GM12878 (cell line): ENCODE results near the gene NKG7. TPM values are rescaled to one million over a fixed set of nuclear protein-coding genes. Genes with fewer than 3 reads are reported as not detected.
A peak's percentile ranks its signal among the peaks of the same experiment; 100 is the strongest.

Source experiments
- ATAC-seq: fragments of 200-7000 bp; cut with Tn5 transposase; 3 replicates; pipeline ENCODE4 v1.9.1; 2020; ENCODE audit warnings: mild to moderate bottlenecking, moderate library complexity
- BruUV-seq: library from RNA; stranded (reverse); fragments of 400-500 nt; replicated peaks from 2 replicates; lab custom pipeline; 2021; lab: Mats Ljungman, UMichigan
- CTCF ChIA-PET: fragments of 300-600 bp; sonication (Branson Sonifier 250); formaldehyde crosslinking; extraction: SDS; loops from one replicate; lab custom pipeline; 2021; ENCODE audit warnings: inconsistent platforms; lab: Yijun Ruan, JAX
- POLR2A ChIA-PET: fragments of 350-600 bp; formaldehyde crosslinking; extraction: SDS; loops from one replicate; lab custom pipeline; 2021; ENCODE audit warnings: inconsistent platforms; lab: Charles Lee
- RAD21 ChIA-PET: fragments of 300-600 bp; sonication (Branson Sonifier 250); formaldehyde crosslinking; loops from one replicate; lab custom pipeline; 2023; ENCODE audit warnings: antibody characterized with exemption; ENCODE audit not compliant: unreplicated experiment; lab: Charles Lee
- SMC1A ChIA-PET: fragments of 300-600 bp; sonication (Branson Sonifier 250); formaldehyde crosslinking; loops from one replicate; lab custom pipeline; 2023; ENCODE audit not compliant: unreplicated experiment, uncharacterized antibody; lab: Charles Lee
- DNase-seq: peaks from one replicate; pipeline ENCODE4 v3.0.0-alpha.2; 2011; ENCODE audit warnings: low read depth, low spot score
- FAIRE-seq: peaks from 3 replicates; lab custom pipeline; 2011; peaks lifted over from hg19 to GRCh38; lab: Jason Lieb, UNC
- H2AFZ ChIP-seq: 2 replicates; pipeline ENCODE4 v1.6.0; 2011; ENCODE audit warnings: low read depth, low read length, control low read depth; ENCODE audit not compliant: control insufficient read depth
- H3K27ac ChIP-seq: 2 replicates; pipeline ENCODE4 v1.5.1; 2011; ENCODE audit warnings: control low read depth; ENCODE audit not compliant: control insufficient read depth, insufficient read depth
- H3K27me3 ChIP-seq, 2 experiments: replicated peaks in 1 of 2; 2 replicates each; pipeline versions ENCODE4 v1.6.0 to v1.6.1; 2011; ENCODE audit warnings: low read length in 1 of 2; ENCODE audit not compliant: control insufficient read depth in 2 of 2, insufficient read depth in 2 of 2
- H3K36me3 ChIP-seq, 2 experiments: 2 replicates each; pipeline ENCODE4 v1.5.1; 2011; ENCODE audit warnings: low read length in 1 of 2; ENCODE audit not compliant: control insufficient read depth in 2 of 2, insufficient read depth in 2 of 2
- H3K4me1 ChIP-seq: 2 replicates; pipeline ENCODE4 v1.6.1; 2011; ENCODE audit warnings: mild to moderate bottlenecking, low read length, moderate library complexity, mixed read lengths; ENCODE audit not compliant: control insufficient read depth, insufficient read depth
- H3K4me2 ChIP-seq: 2 replicates; pipeline ENCODE4 v1.6.0; 2011; ENCODE audit warnings: control low read depth; ENCODE audit not compliant: control insufficient read depth, insufficient read depth
- H3K4me3 ChIP-seq: fragments of 200-600 bp; sonication (generic); 2 replicates; pipeline ENCODE4 v1.5.1; 2016
- H3K79me2 ChIP-seq: 2 replicates; pipeline ENCODE4 v1.6.0; 2011; ENCODE audit warnings: low read length; ENCODE audit not compliant: control insufficient read depth, insufficient read depth
- H3K9ac ChIP-seq: 2 replicates; pipeline ENCODE4 v1.8.0; 2011; ENCODE audit warnings: low read length, control low read depth, mixed read lengths; ENCODE audit not compliant: control insufficient read depth, insufficient read depth
- H3K9me3 ChIP-seq: replicated peaks from 3 replicates; pipeline ENCODE4 v1.5.1; 2011; ENCODE audit warnings: mild to moderate bottlenecking, low read length; ENCODE audit not compliant: control insufficient read depth, insufficient read depth
- H4K20me1 ChIP-seq: 2 replicates; pipeline ENCODE4 v1.6.0; 2011; ENCODE audit not compliant: control insufficient read depth, insufficient read depth
- CREB1 ChIP-seq: IDR thresholded peaks from 2 replicates; pipeline ENCODE4 v1.6.1; 2012; ENCODE audit warnings: low read depth, mild to moderate bottlenecking, inconsistent platforms
- CREM ChIP-seq: IDR thresholded peaks from 2 replicates; pipeline ENCODE4 v1.6.1; 2014; ENCODE audit warnings: antibody characterized with exemption, low read depth
- ELK1 ChIP-seq: IDR thresholded peaks from 2 replicates; pipeline ENCODE4 v1.6.1; 2012; ENCODE audit warnings: low read depth, low read length, improper control_type of control experiment
- ETV6 ChIP-seq, 2 experiments: fragments of 450-650 bp in 1 of 2; IDR thresholded peaks in 1 of 2; conservative IDR thresholded peaks in 1 of 2; 2 replicates each; pipeline ENCODE4 v1.6.1; 2014; ENCODE audit warnings: antibody characterized with exemption in 1 of 2, borderline replicate concordance in 1 of 2, low read depth in 1 of 2, mild to moderate bottlenecking in 1 of 2, moderate library complexity in 1 of 2
- JUNB ChIP-seq: IDR thresholded peaks from 2 replicates; pipeline ENCODE4 v1.6.1; 2016; ENCODE audit warnings: antibody characterized with exemption, mild to moderate bottlenecking
- KAT2A ChIP-seq: conservative IDR thresholded peaks from 2 replicates; pipeline ENCODE4 v1.6.1; 2011; ENCODE audit warnings: low read depth, low read length; ENCODE audit not compliant: control insufficient read depth
- REST ChIP-seq: IDR thresholded peaks from 2 replicates; pipeline ENCODE4 v1.6.1; 2012; ENCODE audit warnings: mild to moderate bottlenecking, low read depth, low read length
- SIN3A ChIP-seq: IDR thresholded peaks from 2 replicates; pipeline ENCODE4 v1.6.1; 2012; ENCODE audit warnings: low read depth, low read length, improper control_type of control experiment
- SMAD1 ChIP-seq: fragments of 450-650 bp; IDR thresholded peaks from 2 replicates; pipeline ENCODE4 v1.6.1; 2018; ENCODE audit warnings: mild to moderate bottlenecking, low read depth; ENCODE audit not compliant: partially characterized antibody
- SMAD5 ChIP-seq: IDR thresholded peaks from 2 replicates; pipeline ENCODE4 v1.6.1; 2016; ENCODE audit warnings: antibody characterized with exemption, low read depth
- TCF12 ChIP-seq: IDR thresholded peaks from 2 replicates; pipeline ENCODE4 v1.6.1; 2011; ENCODE audit warnings: low read depth, mild to moderate bottlenecking, low read length
- ZBTB33 ChIP-seq: fragments of 450-650 bp; IDR thresholded peaks from 2 replicates; pipeline ENCODE4 v1.6.1; 2017; ENCODE audit warnings: mild to moderate bottlenecking
- ZNF592 ChIP-seq: fragments of 450-650 bp; IDR thresholded peaks from 2 replicates; pipeline ENCODE4 v1.6.1; 2017; ENCODE audit warnings: mild to moderate bottlenecking, moderate library complexity
- WGBS: methylation state at CpG from one replicate; pipeline ENCODE4 v1.1.6; 2016; ENCODE audit warnings: low lambda C conversion rate; ENCODE audit not compliant: insufficient replicate concordance, insufficient coverage; ENCODE audit errors: missing lambda C conversion rate; 5-methylcytosine and 5-hydroxymethylcytosine counted together
- in situ Hi-C: fragments of 300-500 bp; cut with MboI; formaldehyde crosslinking; loops from 9 replicates; pipeline ENCODE4 v1.14.3; 2018; ENCODE audit warnings: mixed read lengths
- intact Hi-C: fragments of 100-400 bp; cut with micrococcal nuclease; formaldehyde crosslinking; loops from one replicate; pipeline ENCODE4 v1.14.2; 2022; ENCODE audit not compliant: unreplicated experiment
- polyA plus RNA-seq, 11 experiments: library from polyadenylated mRNA; depleted of rRNA in 4 of 11; unstranded in 6 of 11; stranded (reverse) in 5 of 11; fragments of >200 nt; fragmentation: Nextera tagmentation in 4 of 11; fragmentation: Illumina TruSeq in 1 of 11; extraction: Ambion mirVana in 4 of 11; extraction: Trizol in 1 of 11; gene quantifications; 1 replicate in 1 of 11; 2 replicates in 10 of 11; pipeline versions ENCODE4 v1.2.1 to v1.2.3, GENCODE V29; 2011 to 2016; ENCODE audit warnings: inconsistent platforms in 2 of 11, missing spikeins in 2 of 11, low read depth in 1 of 11
- total RNA-seq, 4 experiments: library from RNA; depleted of rRNA in 3 of 4; stranded (reverse); fragments of >200 nt in 3 of 4; fragmentation: Illumina TruSeq in 1 of 4; extraction: Trizol in 1 of 4; gene quantifications; 2 replicates each; pipeline versions ENCODE4 v1.2.1 to v1.2.3, GENCODE V29; 2013 to 2021

NKG7 gene
- total and polyA plus RNA-seq, 10 of the 15 experiments (the other 5 are each of a cell fraction or from before 2014, with no cell fraction given): 10.0 to 48.7 (median 22.3) TPM

- Histone ChIP-seq H3K4me2 (peak overlapping the region; percentile 38), H2AFZ (peak overlapping the region; percentile 85), H3K36me3 (no peaks in the 10 kb centered on the region), H3K27ac (no peak overlapping the region), H3K9ac (peak overlapping the region; percentile 29; the same call in 1 of the 2 replicates), H3K79me2 (peaks cover 5% of the 10 kb centered on the region), H4K20me1 (no peaks in the 10 kb centered on the region), H3K4me1 (peaks cover 19% of the 10 kb centered on the region), H3K27me3 (no peaks in the 10 kb centered on the region), H3K9me3 (no peaks in the 10 kb centered on the region), H3K4me3 (no peak overlapping the region)
- intact Hi-C loops: no loop called here
- in situ Hi-C loops: loop anchor here (25.0 kb wide), 1 partner anchor 1146 kb away; the partner anchor contains the start of gene ZNF808
- ChIA-PET SMC1A (interaction anchor here (1.0 kb wide), 1 partner anchor 18 kb away, joined by 3 read pairs; the partner anchor contains the start of gene NKG7), POLR2A (interaction anchor here (1.2 kb wide), 1 partner anchor 18 kb away, joined by 4 read pairs; the partner anchor contains the start of gene NKG7), CTCF (interaction anchor here (1.0 kb wide), 1 partner anchor 47 kb away, joined by 3 read pairs; no protein-coding TSS in a partner anchor), RAD21 (no interaction called here)
- WGBS: 77% methylated on average over 8 of the region's 8 CpGs
- FAIRE-seq: no peak
- no peak for DNase-seq
- no TSS peak for BruUV-seq
- no peak for ATAC-seq
- no peak for TF ChIP-seq ZNF592
- TF ChIP-seq REST: no peak
- no peak for TF ChIP-seq SIN3A
- TF ChIP-seq JUNB: no peak
- no peak for TF ChIP-seq SMAD5
- no peak for TF ChIP-seq CREM
- TF ChIP-seq ETV6 (conservative IDR thresholded peaks at IDR 0.05 in 1 of 2, IDR thresholded peaks at IDR 0.05 in 1 of 2; ENCODE audit: borderline replicate concordance in 1 of 2, low read depth in 1 of 2): no peak
- no peak for TF ChIP-seq CREB1
- no peak for TF ChIP-seq ZBTB33
- no peak for TF ChIP-seq KAT2A
- no peak for TF ChIP-seq SMAD1
- TF ChIP-seq TCF12: no peak
- TF ChIP-seq ELK1: no peak
These were observed 18.7 kb upstream of the NKG7 start for GRCh38 chr19:51391073-51391611.
